GM21515 (cell line): Measurements from ENCODE around the gene TBC1D32.

Source experiments
- ATAC-seq: cut with Tn5 transposase; IDR thresholded peaks from one replicate; pipeline ENCODE4 v1.9.1; 2021; ENCODE audit not compliant: unreplicated experiment

TBC1D32 gene

GRCh38 chr6:121032268-121033006 is 301.8 kb downstream of the TBC1D32 start:
- ATAC-seq = no peak
